GM12801 (cell line): ENCODE measurements around the gene NOX3.

Source experiments
- CTCF ChIP-seq: IDR thresholded peaks from one replicate; pipeline ENCODE4 v1.5.1; 2011; ENCODE audit warnings: control low read depth; ENCODE audit not compliant: insufficient read length; ENCODE audit errors: extremely low read depth

Gene NOX3

GRCh38 chr6:155439376-155439775, 16.3 kb downstream of the NOX3 start:
- no peak for TF ChIP-seq CTCF

- TF ChIP-seq CTCF, result no peak
Observed at GRCh38 chr6:155436981-155437749, 18.5 kb downstream of the NOX3 start.

GRCh38 chr6:155434829-155435423, 20.7 kb downstream of the NOX3 start:
- TF ChIP-seq CTCF, result no peak

DNA sequence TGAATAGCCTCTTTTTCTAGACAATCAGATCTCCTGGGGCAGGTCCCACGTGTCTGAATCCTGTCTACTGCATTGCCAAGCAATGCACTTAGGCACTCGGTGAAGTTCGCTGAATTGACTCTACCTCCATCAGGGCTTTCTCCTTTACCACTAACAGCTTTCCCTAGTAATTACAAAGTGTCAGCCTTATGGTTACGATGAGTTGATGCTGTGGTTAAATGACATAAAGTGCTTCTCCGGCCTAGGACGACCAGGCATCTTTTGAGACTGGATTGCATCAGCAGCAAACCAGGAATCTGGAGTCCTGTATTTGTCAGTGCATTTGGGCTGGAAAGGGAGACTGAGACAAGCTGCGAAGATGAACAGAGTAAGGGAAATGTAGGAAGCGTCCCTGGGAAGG, 21.5 kb downstream of the NOX3 start:
- TF ChIP-seq CTCF, result no peak

DNA sequence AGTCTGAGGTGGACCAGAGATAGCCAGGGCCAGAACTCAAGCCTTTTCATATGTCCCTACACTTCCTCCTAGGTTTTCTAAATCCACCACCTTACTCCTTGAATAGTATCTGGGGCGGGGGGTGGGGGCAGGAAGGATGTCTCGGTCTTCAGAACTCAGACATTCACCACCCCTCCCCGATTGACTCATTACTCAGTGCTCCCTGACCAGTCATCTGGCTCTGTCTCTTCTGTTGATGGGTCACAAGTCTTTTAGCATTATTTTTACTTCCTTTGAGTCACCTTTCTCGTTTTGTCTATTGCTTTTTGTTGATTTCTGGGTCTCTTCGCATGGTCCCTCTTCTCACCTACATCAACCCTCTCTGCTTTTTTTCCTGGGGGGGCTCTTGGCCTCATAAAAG, 23.3 kb downstream of the NOX3 start:
- no peak for TF ChIP-seq CTCF

DNA sequence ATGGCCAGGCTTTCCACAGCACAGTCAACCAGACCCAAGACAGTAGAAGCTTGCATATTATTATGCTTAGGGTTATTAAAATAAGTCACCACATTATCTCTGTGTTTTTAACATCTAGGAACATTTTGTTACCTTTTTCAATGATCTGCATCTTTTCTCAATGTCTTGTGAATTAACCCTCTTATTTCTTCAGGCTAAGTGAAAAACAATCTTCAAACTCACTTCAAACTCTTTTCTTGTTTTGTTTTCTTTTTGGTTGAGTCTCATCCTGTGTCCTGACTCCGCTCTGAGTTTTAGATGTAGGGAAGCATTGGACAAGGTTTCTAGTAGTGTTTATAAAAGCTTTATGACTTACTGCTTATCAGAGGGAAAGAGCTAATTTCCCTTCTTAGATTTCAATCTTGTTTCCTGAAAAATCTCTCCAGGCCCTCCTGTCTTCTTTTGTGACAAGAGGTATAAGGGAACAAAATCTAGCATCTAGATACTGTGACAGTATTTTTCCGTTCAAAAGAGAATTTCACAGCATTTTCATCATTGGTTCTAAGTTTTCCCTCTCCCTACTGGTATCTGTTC, 26.2 kb downstream of the NOX3 start:
- TF ChIP-seq CTCF, result no peak

DNA sequence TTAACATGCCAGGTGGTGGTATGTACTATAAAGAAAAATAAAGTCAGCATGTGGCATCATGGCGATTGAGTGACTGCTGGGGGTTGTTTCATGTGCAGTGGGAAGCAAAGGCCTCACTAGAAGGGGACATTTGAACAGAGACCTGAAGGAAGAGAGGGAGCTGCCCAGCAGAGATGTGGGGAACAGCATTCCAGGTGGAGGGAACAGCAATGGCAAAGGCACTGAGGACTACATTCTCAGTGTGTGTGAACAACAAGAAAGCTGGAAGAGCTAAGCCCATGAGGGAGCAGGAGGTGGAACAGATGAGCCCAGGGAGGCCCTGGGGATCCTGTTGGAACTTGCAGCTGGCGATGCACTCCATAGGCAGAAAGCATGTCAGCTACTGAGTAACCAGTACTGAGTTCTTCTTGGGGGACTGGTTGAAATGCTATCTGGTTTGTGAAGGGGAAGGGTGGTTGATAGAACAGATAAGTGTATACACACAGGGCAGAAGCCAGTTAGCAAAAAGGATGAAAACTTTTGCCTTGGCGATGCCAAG, 29.2 kb downstream of the NOX3 start:
- no peak for TF ChIP-seq CTCF
